Esophagus (tissue), 2 donors: Measurements from ENCODE around the gene HPCAL4. TPM values are rescaled to one million over a fixed set of nuclear protein-coding genes. Genes with fewer than 3 reads are reported as not detected.

ENCODE experiments used
- polyA plus RNA-seq, 2 donors: library from polyadenylated mRNA; stranded (reverse); fragments of 200-250 nt; gene quantifications; one replicate each; pipeline ENCODE4 v1.2.3, GENCODE V29; 2013
- donor health status: healthy with polysubstance abuse.
- donor health status: Bipolar disorder and iron deficiency.

The HPCAL4 gene
- polyA plus RNA-seq, 2 donors, result 0.02 to 0.04 TPM

Other genes starting within 250 kb of the HPCAL4 start
- not detected for gene BMP8A, start 199.8 kb downstream of the HPCAL4 start, polyA plus RNA-seq
- 10 to 100 TPM; 66.7 to 86.7 TPM for gene PABPC4, start 114.6 kb downstream of the HPCAL4 start, polyA plus RNA-seq
- under 1 TPM; 0.37 to 0.45 TPM for gene HEYL, start 51.8 kb downstream of the HPCAL4 start, polyA plus RNA-seq
- gene NT5C1A, start 19.3 kb downstream of the HPCAL4 start, polyA plus RNA-seq, result under 1 TPM in 1 of 2 donors, not detected in 1; 0.02 TPM
- gene PPIE, start 47.4 kb upstream of the HPCAL4 start, polyA plus RNA-seq, result 10 to 100 TPM; 24.7 to 41.3 TPM
- under 1 TPM; 0.25 to 0.28 TPM for gene OXCT2, start 79.9 kb upstream of the HPCAL4 start, polyA plus RNA-seq
- under 1 TPM; 0.12 to 0.36 TPM for gene BMP8B, start 97.4 kb upstream of the HPCAL4 start, polyA plus RNA-seq
- 10 to 100 TPM; 15.0 to 24.1 TPM for gene TRIT1, start 192.1 kb upstream of the HPCAL4 start, polyA plus RNA-seq
- 1 to 10 TPM; 5.1 to 9.5 TPM for gene MYCL, start 210.5 kb upstream of the HPCAL4 start, polyA plus RNA-seq